HG03520 (cell line): Measurements from ENCODE around the gene RHOBTB3.
A peak's percentile ranks its signal among the peaks of the same experiment; 100 is the strongest.

ENCODE experiments used
- ATAC-seq: cut with Tn5 transposase; IDR thresholded peaks from one replicate; pipeline ENCODE4 v1.9.1; 2021; ENCODE audit warnings: mild to moderate bottlenecking, moderate library complexity; ENCODE audit not compliant: unreplicated experiment

Gene RHOBTB3

DNA sequence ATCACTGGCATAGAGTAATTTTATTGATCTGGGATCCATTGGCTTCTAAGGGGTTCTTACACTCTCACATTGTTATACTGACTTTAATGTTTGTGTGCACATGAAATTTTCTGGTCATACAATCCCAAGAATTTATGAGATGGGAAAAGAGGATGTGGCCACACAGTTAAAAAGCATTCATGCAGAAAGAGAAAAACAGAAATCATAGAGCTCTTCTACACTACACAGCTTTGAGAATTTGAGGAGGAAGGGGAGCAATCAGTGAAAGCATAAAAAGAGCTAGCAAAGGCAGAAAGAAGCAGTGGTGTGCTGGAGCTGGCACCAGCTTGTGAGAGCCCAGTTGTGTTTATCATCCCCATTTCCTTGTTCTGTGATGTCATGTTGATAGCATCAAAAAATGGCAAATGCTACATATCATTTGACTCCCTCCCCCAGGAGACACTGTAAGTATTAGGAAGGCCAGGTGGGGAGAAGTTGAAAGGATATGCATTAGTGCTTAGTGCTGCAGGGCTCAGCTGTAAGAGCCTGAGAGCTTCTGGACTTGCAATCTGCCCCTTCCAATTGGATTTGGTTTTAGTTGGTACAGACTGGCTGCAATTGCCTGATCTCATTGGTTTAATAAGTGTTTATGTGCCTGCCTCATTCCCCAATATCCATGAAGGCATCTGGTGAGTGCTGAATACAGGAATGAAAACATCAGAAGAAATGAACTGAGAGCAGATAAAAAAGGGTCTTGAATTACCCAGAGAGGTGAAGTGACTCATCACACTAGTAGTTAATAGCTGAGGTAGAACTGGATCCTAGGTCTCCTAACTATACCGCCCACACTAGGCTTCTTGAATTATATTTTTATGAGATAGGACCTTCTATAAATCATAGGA is 30.9 kb downstream of the RHOBTB3 start:
- ATAC-seq: no peak

DNA sequence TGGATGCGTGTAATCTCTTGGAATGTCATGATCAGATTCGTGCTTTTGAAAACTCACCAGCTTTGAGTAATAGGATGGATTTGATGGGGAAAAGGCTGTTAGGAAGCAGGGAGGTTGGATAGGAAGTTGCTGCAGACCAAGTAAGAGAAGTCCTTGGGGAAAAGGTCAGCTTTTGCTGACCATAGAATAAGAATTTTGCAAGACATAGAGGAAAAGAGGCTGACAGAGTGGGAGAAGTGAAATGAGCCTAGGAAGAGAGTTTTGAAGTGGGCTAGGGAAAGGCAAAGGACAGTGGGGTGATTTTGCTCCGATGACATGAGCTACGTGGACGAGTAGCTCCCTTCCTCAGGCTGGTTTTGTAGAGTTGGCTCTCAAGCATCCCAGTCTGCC is 31.5 kb downstream of the RHOBTB3 start:
- ATAC-seq: no peak

DNA sequence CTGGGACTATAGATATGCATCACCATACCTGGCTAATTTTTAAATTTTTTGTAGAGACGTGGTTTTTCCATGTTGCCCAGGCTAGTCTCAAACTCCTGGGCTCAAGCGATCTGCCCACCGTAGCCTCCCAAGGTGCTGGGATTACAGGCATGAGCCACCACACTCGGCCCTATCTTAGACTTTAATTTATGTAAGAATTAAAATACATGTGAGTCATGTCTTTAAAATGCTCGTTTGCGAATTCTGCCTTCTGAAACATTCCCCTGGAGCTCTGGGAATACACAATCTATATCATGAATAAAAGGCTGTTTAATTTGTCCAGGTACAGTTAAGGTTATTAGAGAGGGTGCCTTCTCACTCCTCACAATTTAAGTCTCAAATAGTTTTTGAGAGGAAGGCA is 32.8 kb downstream of the RHOBTB3 start:
- ATAC-seq: no peak

DNA sequence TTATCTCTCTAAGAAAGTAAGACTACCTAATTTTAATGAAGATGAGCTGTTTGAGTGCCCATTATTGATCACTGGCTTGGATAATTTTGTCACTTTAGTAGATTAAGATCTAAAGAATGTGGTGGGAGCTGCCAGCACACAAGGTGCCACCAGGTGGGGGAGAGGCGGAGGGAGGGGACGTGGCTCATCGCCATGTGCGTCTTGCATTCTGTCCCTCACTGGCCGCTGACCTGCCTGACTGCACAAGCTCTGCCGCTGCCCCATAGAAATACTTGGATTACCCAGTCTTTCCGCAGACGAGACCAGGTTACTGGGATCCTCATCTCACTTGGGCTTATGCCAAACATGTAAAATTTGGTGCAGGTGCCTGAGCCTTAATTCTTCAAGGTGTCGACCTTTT is 37.6 kb downstream of the RHOBTB3 start:
- ATAC-seq: no peak

DNA sequence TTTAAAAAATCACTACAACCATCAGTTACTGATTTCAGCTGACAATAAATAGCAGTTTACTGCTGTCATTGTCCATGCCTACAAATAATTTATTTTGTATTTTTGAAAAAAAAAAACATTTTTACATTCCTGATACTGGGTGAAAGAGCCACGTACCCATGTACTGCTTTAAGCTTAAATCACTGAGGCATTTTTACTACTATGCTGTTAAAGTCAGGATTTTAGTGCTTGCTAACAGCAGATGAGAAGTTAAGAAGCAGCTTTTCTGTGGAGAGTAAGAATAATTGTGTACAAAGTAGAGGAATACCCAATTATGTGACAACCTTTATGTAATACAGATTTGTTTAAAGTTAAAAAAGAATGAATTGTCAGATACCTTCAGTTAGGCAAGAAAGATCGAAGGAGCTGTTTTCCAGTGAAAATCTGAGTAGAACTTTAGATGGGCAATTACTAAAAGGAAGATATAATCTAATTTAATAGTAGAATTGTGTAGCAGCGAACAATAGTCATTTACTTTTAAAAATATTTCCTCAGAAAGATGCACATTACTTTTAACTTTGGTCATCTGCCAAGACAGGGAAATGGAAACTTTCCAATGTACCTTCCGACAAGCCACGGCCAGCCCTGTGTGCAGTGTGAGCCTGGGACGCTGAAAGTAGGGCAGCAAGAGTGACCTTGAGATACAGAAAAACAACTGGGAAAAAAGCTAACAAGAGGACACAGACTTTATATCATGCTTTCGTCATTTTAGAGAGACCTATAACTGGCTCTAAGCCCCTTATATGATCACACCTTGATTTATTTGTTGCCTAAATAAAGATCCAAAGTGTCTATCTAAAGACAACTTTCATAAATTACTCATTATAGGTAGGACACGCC is 39.9 kb downstream of the RHOBTB3 start:
- ATAC-seq: no peak

DNA sequence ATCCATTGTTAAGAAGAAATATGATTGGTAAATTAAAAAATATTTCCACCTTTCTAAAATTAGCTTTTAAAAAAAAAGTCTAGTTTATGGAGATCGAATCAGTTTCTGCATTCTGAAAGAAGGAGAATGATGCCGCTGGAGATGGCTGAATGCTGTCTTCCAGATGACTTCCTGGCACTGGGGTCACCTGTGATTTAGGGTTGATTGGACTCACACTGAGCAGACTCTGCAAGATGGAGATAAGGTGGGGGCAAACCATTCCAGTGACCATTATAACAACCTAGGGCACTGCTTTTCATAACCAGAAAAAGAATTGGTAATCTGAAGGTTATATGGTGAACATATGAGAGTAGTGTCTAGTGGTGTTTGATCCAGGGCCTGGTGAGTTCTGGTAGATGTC is 40.8 kb downstream of the RHOBTB3 start:
- no peak for ATAC-seq

DNA sequence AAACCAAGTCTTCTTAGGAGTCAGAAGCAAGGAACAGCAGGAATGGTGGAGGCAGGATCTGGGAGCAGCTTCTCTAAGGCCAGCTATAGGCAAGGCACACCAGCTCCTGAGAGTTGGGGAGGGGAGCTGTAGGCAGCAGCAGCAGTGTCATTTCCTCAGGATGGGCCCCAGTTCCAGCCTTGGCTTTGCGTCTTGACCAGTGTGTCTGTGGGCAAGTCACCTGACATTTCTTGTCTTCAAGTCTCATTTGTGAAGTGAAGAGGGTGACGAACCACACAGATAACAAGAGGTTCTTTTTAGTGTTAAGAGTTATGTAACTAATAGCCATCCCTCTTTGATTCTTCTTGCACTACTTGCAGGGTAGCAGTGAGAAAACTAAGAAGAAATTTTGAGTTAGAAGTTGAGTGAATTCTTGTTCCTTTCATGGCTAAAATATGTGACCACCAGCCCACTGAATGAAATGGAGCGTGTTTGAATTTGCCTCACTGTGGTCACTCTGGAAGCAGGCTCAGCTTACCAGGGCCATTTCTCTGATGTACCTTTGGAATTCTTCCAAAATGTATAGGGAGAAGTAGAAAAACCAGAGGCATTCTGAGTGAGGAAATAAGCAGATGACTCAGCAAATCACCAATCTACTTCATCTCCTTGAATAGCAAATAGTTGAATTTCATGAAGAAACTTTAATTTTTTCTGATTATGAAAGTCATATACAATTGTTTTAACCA is 42.4 kb downstream of the RHOBTB3 start:
- ATAC-seq: no peak

DNA sequence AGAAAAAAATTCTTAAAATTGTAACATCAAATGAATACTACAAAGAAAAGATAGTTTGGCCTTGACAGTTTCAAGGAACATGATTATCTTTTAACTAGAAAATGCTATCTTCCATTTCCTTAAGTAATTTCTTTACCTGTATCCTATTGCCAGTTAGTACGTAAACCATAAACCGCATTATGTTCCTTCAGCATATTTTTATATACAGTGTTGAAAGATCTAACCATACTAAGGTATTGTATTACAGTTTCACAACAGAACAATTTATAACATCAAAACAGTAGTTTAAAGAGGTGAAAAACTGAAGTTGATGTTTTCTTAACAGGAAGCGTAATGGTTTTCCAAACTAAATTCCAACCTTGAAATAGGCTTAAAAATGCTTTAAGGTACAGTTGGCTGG is 46.3 kb downstream of the RHOBTB3 start:
- no peak for ATAC-seq

DNA sequence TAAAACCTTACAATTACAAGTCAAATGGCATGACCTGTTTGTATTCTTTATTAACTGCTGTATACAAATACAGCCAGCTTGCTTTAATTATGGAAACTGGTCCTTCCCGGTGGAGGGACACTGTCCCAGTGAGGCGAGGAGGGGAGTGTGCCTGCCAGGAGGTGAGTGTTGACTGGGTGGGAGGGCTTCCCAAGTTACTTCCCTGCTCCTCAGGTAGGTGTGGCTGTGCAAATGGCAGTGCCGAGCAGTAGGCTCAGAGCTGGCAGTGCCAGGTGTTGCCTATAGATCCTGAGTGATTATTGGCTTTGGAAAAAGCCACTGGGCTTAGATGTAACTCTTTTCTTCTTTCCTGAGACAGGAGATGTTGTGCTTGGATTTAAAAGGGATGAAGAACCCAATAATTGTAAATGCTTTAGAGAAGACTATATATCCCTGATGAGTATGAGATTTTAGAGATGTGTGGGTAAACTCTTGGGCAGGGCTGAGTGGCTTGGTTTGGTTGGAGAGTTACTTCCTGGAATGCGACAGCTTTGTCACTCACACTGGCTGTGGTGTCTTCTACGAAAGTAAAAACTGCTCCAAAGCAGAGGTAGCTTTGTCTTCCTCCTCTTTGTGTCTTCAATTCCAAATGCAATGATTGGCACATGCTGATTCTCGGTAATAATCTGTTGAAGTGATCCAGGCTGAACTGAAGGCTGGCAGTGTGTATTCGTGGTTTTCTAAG is 47.7 kb downstream of the RHOBTB3 start:
- no peak for ATAC-seq

DNA sequence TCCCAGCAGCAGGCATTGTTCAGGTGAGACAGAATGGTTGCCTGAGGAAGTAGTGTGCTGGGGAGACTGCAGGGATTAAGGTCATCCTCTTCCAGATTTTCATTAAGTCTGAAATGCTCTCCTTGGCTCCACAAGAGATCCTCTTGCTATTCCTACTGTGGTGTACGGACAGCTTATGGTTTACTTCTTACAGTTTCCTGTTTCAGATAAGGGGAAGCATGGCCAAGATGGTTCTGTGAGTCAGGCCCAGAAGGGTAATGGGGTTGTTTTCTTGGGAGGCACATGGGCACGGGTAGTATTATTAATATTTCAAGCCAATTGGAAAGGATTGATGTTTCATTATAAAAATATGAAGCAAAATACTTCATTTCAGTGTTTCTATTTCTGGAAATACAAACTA is 48.5 kb downstream of the RHOBTB3 start:
- no peak for ATAC-seq

DNA sequence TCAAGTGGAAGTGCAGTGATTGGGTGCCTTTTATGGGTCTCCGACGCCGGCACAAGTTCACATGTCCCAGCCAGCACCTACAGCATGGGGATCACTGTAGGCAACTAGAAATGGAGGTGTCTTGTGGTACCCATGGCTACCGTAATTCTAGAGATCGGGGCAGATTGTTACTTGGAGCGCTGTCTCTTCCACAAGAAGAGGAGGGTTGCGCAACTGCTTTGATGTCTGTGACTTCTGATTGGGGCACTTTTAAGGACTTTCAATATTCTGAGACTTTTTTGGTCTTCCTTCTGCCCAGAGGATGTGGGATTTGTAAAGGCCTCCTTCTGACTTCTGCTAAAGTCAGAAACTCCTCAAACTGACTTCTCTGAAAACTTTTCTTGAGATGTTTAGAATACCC is 49.5 kb downstream of the RHOBTB3 start:
- ATAC-seq: no peak

DNA sequence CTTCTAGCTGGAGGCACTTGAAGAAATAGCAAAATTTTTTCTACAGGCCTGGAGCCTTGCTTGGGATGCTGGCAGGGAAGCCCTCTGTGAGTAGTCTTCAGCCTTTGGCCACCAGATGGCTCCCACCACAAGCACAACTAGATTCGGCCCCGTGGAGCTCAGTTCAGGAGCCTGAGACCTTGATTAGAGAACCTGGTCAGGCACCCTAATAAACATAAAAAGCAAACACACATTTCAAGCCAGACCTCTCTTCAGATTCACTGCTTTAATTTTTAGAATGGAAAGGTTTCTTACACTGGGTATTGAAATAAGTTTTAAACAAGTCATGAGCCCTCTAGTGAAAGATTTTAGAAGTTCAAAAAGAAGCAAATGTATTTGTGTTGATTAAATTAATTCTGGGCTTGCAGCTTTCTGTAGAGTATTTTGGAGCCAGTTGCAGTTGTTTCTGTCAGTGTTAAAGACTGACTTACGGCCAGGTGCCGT is 50.0 kb downstream of the RHOBTB3 start:
- ATAC-seq: peak; percentile 98

DNA sequence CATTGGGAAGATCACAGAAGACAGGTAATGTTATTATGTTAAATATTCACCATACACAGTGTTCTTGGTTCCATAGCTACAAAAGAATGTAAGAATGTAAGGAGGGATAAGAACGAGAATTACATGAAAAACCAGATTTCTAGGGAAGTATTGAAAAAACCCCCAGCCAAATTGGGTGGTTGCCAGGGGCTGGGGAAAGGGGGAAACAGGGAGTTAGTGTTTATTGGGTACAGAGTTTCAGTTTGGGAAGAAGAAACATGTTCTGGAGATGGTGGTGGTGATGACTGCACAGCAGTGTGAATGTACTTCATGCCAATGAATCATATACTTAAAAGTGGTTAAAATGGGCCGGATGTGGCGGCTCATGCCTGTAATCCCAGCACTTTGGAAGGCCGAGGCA is 51.0 kb downstream of the RHOBTB3 start:
- no peak for ATAC-seq

DNA sequence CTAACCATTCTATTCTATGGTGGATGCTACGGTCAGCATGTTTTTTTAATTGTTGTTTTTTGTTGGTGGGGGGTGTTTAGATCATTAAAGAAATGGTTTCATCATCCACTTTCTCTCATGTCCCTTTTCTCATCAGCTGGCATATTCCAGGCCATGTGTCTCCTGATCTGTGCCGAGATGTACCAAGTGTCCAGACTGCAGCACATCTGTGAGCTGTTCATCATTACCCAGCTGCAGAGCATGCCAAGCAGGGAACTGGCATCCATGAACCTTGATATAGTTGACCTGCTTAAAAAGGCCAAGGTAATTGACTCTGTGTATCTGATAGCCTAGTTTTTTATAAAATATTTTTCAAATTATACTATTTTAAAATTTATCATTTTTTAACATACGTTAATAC is 52.5 kb downstream of the RHOBTB3 start:
- no peak for ATAC-seq

DNA sequence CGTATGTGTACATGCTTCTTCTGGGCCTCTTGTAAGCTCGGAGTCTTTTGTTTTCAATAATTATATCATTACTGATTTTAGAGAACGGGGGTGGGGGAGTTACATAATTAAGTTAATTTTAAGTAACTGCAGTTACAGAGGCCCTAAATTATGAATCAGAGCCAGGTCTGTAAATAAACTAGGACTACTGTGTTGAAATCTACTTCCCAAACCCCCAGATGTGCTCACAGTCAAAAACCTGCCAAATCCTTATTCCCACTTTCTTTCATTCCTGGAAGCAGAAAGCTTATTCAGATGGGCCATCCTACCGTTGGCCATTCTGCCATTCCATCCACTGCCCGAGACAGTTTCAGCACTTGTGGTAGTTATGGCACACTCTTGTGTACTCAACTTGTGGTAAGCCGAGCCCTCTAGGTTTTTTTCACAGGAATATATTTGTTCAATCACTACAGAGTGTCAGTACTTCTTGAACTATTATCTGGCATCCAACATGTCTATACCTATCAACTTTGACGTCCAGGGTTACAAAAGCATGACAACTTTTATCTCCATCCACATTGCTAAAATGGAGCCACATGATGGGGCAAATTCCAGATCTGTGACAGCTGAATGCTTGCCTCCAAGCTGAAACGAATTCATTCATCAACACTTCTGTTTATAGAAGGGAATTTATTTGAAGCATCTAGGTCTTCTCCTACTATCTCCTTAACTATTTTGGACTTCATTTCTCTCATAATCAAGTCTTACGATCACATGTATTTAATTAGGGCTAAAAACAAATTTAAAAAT is 53.6 kb downstream of the RHOBTB3 start:
- no peak for ATAC-seq

DNA sequence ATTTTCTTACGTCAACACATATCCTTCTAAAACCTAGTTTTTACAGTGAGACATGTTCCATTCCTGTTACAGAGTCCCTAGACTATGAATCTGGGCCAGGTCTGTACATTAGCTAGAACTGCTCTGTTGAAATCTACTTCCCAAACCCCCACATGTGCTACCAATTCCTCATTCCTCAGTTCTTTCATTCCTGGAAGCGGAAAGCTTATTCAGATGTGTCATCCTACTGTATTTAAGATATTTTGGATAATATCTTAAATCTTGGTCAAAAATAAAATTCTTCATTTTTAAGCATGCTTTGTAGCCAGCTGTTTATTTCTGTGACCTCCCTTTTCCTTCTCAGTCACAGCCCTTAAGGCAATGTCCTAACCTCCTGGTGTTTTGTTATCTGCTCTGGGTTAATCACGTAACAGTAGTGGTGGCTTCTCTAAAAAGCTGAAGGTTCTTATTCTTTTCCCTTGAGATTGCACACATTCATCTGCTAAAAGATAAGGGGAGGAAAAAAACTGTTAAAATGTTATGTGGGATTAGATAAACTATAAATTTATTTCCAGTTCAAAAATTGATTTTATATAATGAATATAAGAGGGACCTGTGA is 55.8 kb downstream of the RHOBTB3 start:
- ATAC-seq: no peak

DNA sequence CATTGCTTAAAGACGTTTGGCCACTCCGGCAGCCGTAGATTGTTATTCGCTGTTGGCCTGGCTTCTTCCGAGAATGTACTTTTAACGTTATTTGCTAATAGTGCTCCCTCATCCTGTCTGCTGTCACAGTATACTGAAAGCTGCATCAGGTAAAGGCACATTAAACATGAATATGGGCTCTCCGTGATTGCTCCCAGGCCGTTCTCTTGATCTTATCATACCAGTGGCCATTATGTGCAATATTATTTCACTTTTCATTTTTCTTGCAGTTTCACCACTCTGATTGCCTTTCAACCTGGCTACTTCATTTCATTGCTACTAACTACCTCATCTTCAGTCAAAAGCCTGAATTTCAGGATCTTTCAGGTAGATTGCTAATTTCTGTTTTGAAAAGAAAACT is 57.4 kb downstream of the RHOBTB3 start:
- ATAC-seq: no peak

DNA sequence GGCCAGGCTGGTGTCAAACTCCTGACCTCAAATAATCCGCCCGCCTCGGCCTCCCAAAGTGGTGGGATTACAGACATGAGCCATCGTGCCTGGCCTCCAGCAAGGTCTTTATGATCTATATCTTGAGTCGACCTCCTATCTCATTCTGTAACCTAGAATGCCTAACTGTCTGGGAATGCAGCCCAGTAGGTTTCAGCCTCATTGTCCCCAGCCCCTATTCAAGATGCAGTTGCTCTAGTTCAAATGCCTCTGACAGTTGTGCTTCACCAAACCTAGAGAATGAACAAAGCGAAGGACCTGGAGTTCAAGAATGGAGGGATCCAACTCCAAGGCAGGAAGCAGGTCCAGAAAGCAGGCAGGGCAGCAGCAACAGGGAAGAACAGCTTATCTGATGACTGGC is 60.6 kb downstream of the RHOBTB3 start:
- ATAC-seq: no peak

DNA sequence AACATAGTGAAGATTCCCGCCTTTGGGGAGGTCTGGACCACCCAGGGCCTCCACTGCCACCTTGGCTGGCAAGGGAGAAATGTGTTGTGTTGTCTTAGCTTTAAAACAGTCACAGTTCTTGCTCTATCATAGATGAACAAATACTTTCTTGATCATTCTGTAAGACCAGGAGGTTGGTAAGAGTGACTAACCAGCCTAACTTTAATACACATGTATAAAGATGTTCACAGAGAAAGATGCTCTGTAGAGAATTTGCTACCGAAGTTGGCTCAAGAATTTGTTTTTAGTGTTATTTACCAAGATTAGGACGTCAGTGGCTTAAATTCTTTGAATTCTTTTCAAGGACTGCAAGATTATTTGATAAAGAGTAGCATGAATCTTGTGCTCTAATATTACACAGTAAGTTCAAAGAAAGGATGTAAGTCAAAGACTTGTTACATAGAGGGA is 63.0 kb downstream of the RHOBTB3 start:
- no peak for ATAC-seq
